GM10847 (cell line): Measurements from ENCODE around the gene C2CD3.

Source experiments
- POLR2A ChIP-seq: IDR thresholded peaks from 2 replicates; pipeline ENCODE4 v1.6.1; 2011; ENCODE audit not compliant: insufficient read length; ENCODE audit errors: extremely low read depth

C2CD3 gene

GRCh38 chr11:73974604-73975478 lies 196.0 kb downstream of the C2CD3 start:
- no peak for TF ChIP-seq POLR2A

GRCh38 chr11:73972620-73973449 lies 198.0 kb downstream of the C2CD3 start:
- TF ChIP-seq POLR2A, result peak; percentile 8

DNA sequence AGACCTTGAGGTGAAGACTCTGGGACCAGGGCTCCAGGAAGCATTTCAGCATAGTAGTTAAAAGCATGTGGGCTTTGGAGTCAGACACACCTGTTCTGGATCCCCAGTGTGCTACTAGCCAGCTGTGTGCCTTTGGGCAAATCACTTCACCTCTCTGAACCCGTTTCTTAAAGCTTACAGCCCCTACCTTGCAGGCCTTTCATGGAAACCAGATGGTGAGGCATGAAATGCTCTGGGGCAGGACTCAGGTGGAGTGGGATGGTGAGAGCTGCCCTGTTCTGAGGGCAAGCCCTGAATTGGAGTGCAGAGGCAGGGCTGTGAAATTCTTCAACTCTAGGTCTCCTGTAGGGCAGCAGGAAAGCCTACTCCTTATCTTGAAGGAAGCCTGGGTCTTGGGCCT lies 198.6 kb downstream of the C2CD3 start:
- TF ChIP-seq POLR2A, result no peak

DNA sequence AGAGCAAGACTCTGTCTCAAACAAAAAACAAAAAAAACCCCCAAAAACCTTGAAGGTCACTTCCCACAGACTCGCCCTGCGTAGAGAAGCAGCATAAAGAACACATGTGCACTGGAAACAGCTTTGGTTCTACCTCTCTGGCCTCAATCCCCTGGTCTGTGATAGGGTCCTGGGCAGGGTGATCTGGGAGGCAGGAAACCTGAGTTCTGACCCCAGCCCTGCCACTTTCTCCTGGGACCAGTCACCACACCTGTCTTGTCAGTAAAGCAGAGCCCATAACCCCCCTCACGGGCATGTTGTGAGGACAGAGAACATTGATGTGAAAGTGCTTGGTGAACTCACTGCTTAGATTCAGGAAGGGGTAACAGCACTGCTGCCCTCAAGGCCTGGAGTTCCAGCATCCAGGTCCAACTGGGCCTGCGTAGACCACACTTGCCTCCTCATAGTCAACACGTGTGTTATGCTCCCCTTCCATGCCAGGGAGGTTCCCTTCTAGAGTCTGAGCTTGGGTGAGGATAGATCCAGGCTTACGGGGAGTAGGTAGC lies 199.6 kb downstream of the C2CD3 start:
- TF ChIP-seq POLR2A, result no peak

DNA sequence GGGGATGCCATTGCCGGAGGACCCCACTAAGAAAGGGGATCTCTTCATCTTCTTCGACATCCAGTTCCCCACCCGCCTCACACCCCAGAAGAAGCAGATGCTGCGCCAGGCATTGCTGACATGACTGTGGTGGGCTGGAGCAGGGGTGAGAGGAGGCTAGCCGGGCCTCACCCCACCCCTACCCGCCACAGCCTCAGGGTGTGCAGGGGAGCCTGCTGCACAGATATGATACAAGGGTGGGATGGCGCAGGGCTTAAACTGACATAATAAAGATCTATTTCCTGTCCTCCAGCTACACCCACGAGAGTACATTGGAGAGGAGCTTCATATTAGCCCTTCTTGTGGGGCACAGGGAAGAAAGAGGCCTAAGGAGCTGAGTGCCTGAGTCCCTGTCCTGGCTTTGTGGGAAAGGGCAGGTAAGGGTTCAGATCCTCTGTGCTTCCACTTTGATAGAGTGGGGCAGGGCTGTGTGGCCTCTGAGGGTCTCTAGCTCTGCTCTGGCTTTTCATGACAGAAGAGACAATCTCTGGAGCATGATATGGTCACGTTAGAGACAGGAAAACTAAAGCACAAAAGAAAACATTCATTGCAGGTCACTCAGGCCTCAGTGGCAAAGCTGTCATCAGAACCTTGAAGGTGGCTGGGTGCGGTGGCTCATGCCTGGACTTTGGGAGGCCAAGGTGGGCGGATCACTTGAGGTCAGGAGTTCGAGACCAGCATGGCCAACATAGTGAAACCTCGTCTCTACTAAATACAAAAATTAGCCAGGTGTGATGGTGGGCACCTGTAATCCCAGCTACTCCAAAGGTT lies 200.6 kb downstream of the C2CD3 start:
- TF ChIP-seq POLR2A, result no peak

DNA sequence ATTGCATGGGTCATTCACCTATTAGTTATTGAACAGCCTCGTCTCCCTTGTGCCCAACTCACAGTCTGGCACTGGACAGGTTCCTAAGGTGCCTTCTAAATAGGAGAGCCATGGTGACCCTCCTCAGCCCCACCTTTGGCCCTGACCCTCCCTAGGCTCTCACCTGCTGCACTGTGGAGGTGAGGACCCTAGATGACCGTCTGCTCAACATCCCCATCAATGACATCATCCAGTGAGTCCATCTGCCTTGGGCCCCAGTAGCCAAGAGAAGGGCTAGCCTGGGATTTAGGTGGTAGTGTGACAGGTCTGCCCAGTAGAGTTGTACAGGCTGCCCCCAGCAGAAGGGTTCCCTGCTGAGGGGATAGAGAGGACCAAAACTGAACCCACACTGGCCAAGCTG lies 201.7 kb downstream of the C2CD3 start:
- no peak for TF ChIP-seq POLR2A

GRCh38 chr11:73968356-73968966 lies 202.3 kb downstream of the C2CD3 start:
- no peak for TF ChIP-seq POLR2A

GRCh38 chr11:73965764-73966121 lies 205.1 kb downstream of the C2CD3 start:
- no peak for TF ChIP-seq POLR2A

GRCh38 chr11:73965076-73965763 lies 205.6 kb downstream of the C2CD3 start:
- TF ChIP-seq POLR2A, result no peak

- no peak for TF ChIP-seq POLR2A
These were observed 206.9 kb downstream of the C2CD3 start for GRCh38 chr11:73963861-73964260.
